GM21528 (cell line): ENCODE results near the gene BBOX1.
"Not testable (repeated sequence)": the region's sequence is repeated elsewhere in the genome, so short reads cannot be mapped to it uniquely, and the experiment has no call there.

Source experiments
- ATAC-seq: cut with Tn5 transposase; IDR thresholded peaks from one replicate; pipeline ENCODE4 v1.9.1; 2021; ENCODE audit warnings: mild to moderate bottlenecking, moderate library complexity; ENCODE audit not compliant: unreplicated experiment, low FRiP score

BBOX1 gene

GRCh38 chr11:27119396-27119795 is 78.8 kb downstream of the BBOX1 start:
- ATAC-seq: no peak

GRCh38 chr11:27120211-27120610 is 79.6 kb downstream of the BBOX1 start:
- ATAC-seq: no peak

GRCh38 chr11:27122001-27122400 is 81.4 kb downstream of the BBOX1 start:
- ATAC-seq: no peak

GRCh38 chr11:27124514-27125264 is 84.1 kb downstream of the BBOX1 start:
- ATAC-seq: no peak

GRCh38 chr11:27129686-27130085 is 89.1 kb downstream of the BBOX1 start:
- ATAC-seq: no peak

- no peak for ATAC-seq
Observed at GRCh38 chr11:27130806-27131205, 90.2 kb downstream of the BBOX1 start.

GRCh38 chr11:27135924-27136329 is 95.3 kb downstream of the BBOX1 start:
- not testable (repeated sequence) for ATAC-seq

- ATAC-seq: no peak
Observed at GRCh38 chr11:27138716-27139115, 98.1 kb downstream of the BBOX1 start.

- no peak for ATAC-seq
Observed at GRCh38 chr11:27139742-27140367, 99.2 kb downstream of the BBOX1 start.

- ATAC-seq: no peak
Observed at GRCh38 chr11:27141576-27141975, 101.0 kb downstream of the BBOX1 start.

GRCh38 chr11:27147916-27148315 is 107.3 kb downstream of the BBOX1 start:
- ATAC-seq: no peak

GRCh38 chr11:27148506-27148905 is 107.9 kb downstream of the BBOX1 start:
- no peak for ATAC-seq

- no peak for ATAC-seq
Observed at GRCh38 chr11:27150098-27150497, 109.5 kb downstream of the BBOX1 start.

- no peak for ATAC-seq
Observed at GRCh38 chr11:27153136-27153535, 112.5 kb downstream of the BBOX1 start.

- no peak for ATAC-seq
Observed at GRCh38 chr11:27158456-27159334, 118.1 kb downstream of the BBOX1 start.

- no peak for ATAC-seq
Observed at GRCh38 chr11:27159335-27159679, 118.7 kb downstream of the BBOX1 start.

GRCh38 chr11:27161071-27161470 is 120.5 kb downstream of the BBOX1 start:
- ATAC-seq: no peak

GRCh38 chr11:27162237-27162636 is 121.6 kb downstream of the BBOX1 start:
- ATAC-seq: no peak

GRCh38 chr11:27166130-27166529 is 125.5 kb downstream of the BBOX1 start:
- no peak for ATAC-seq

- ATAC-seq: no peak
Observed at GRCh38 chr11:27171376-27171958, 130.9 kb downstream of the BBOX1 start.

- ATAC-seq: no peak
Observed at GRCh38 chr11:27173545-27173944, 132.9 kb downstream of the BBOX1 start.
